Measurements from ENCODE around the gene CDKAL1. TPM values are rescaled to one million over a fixed set of nuclear protein-coding genes. Genes with fewer than 3 reads are reported as not detected.

Gene CDKAL1
- total RNA-seq, 1 experiment from 2014 or later, result 22.3 TPM

- DNase-seq (ENCODE audit: low read depth), result no peak
Observed at GRCh38 chr6:21202521-21202920, 668.3 kb downstream of the CDKAL1 start.

- no peak for DNase-seq (ENCODE audit: low read depth)
Observed at GRCh38 chr6:21204951-21205350, 670.7 kb downstream of the CDKAL1 start.

- no peak for DNase-seq (ENCODE audit: low read depth)
Observed at GRCh38 chr6:21208081-21208795, 674.0 kb downstream of the CDKAL1 start.

GRCh38 chr6:21208796-21209186 lies 674.5 kb downstream of the CDKAL1 start:
- DNase-seq (ENCODE audit: low read depth), result no peak

GRCh38 chr6:21213492-21213891 lies 679.2 kb downstream of the CDKAL1 start:
- no peak for DNase-seq (ENCODE audit: low read depth)

- DNase-seq (ENCODE audit: low read depth), result no peak
Observed at GRCh38 chr6:21214738-21215448, 680.6 kb downstream of the CDKAL1 start.

GRCh38 chr6:21219241-21219640 lies 685.0 kb downstream of the CDKAL1 start:
- DNase-seq (ENCODE audit: low read depth), result no peak

- DNase-seq (ENCODE audit: low read depth), result no peak
Observed at GRCh38 chr6:21219856-21220255, 685.6 kb downstream of the CDKAL1 start.

- no peak for DNase-seq (ENCODE audit: low read depth)
Observed at GRCh38 chr6:21220271-21220987, 686.2 kb downstream of the CDKAL1 start.

GRCh38 chr6:21222656-21223055 lies 688.4 kb downstream of the CDKAL1 start:
- no peak for DNase-seq (ENCODE audit: low read depth)

- DNase-seq (ENCODE audit: low read depth), result no peak
Observed at GRCh38 chr6:21225912-21226311, 691.7 kb downstream of the CDKAL1 start.

- DNase-seq (ENCODE audit: low read depth), result peak; percentile 30
Observed at GRCh38 chr6:21227486-21227885, 693.2 kb downstream of the CDKAL1 start.

GRCh38 chr6:21228411-21228810 lies 694.2 kb downstream of the CDKAL1 start:
- peak; percentile 20 for DNase-seq (ENCODE audit: low read depth)

GRCh38 chr6:21228876-21229460 lies 694.7 kb downstream of the CDKAL1 start:
- DNase-seq (ENCODE audit: low read depth), result no peak

- DNase-seq (ENCODE audit: low read depth), result no peak
Observed at GRCh38 chr6:21230536-21230935, 696.3 kb downstream of the CDKAL1 start.

GRCh38 chr6:21235162-21235561 lies 700.9 kb downstream of the CDKAL1 start:
- no peak for DNase-seq (ENCODE audit: low read depth)

GRCh38 chr6:21238208-21238607 lies 704.0 kb downstream of the CDKAL1 start:
- no peak for DNase-seq (ENCODE audit: low read depth)

GRCh38 chr6:21240709-21241108 lies 706.5 kb downstream of the CDKAL1 start:
- no peak for DNase-seq (ENCODE audit: low read depth)

GRCh38 chr6:21241231-21242130 lies 707.2 kb downstream of the CDKAL1 start:
- DNase-seq (ENCODE audit: low read depth), result no peak

- no peak for DNase-seq (ENCODE audit: low read depth)
Observed at GRCh38 chr6:21244897-21245470, 710.7 kb downstream of the CDKAL1 start.

- no peak for DNase-seq (ENCODE audit: low read depth)
Observed at GRCh38 chr6:21245488-21245887, 711.2 kb downstream of the CDKAL1 start.

Data from RPMI7951 (cell line).